Peyer's patch (tissue), 4 donors: ENCODE data around the gene SEPTIN5.

Experiments used
- CTCF ChIP-seq, 6 experiments: fragments of 450-650 bp in 4 of 6; fragments of 200-600 bp in 2 of 6; sonication (generic) in 1 of 6; IDR thresholded peaks; one replicate each; pipeline ENCODE4 v1.5.1; 2017 to 2019; ENCODE audit warnings: antibody characterized with exemption in 6 of 6, mild to moderate bottlenecking in 3 of 6, moderate library complexity in 1 of 6
- POLR2A ChIP-seq, 2 donors: fragments of 450-650 bp; IDR thresholded peaks; one replicate each; pipeline ENCODE4 v1.5.1; 2017; ENCODE audit warnings: antibody characterized with exemption in 2 of 2, mild to moderate bottlenecking in 2 of 2, moderate library complexity in 2 of 2

- TF ChIP-seq CTCF (IDR thresholded peaks at IDR 0.05) (no peak), POLR2A (IDR thresholded peaks at IDR 0.05) (no peak)
These were observed 20.7 kb upstream of the SEPTIN5 start for GRCh38 chr22:19693581-19693980.
